HG03064 (cell line): Measurements from ENCODE around the gene CASP10.

ENCODE experiments used
- ATAC-seq: cut with Tn5 transposase; IDR thresholded peaks from one replicate; pipeline ENCODE4 v1.9.1; 2021; ENCODE audit warnings: low read depth; ENCODE audit not compliant: unreplicated experiment

Gene CASP10

DNA sequence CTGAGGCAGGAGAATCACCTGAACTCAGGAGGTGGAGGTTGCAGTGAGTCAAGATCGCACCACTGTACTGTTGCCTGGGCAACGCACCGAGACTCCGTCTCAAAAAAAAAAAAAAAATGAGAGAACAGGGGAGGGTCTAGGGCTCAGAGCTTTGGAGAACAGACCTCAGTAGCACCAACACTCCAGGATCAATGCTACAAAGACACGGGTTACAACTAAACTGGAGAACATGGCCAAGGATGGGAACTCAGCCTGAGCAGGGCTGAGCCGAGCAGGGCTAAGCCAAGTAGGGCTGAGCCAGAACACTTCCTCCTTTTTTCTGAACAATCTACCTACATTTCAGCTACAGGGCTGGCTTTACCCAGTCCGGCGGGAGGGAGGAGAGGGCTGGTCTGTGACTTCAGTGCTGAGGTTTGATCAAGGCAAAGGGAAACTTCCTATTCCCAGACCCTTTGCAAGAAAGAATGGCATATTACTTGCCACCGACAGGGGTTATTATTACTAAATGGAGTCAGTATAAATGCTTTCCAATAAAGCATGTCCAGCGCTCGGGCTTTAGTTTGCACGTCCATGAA lies 74.5 kb downstream of the CASP10 start:
- peak; percentile 36 for ATAC-seq

- ATAC-seq, result peak; percentile 66
Measured at GRCh38 chr2:201257956-201258665, 75.2 kb downstream of the CASP10 start.

GRCh38 chr2:201258666-201259615 lies 76.0 kb downstream of the CASP10 start:
- peak; percentile 0 for ATAC-seq

DNA sequence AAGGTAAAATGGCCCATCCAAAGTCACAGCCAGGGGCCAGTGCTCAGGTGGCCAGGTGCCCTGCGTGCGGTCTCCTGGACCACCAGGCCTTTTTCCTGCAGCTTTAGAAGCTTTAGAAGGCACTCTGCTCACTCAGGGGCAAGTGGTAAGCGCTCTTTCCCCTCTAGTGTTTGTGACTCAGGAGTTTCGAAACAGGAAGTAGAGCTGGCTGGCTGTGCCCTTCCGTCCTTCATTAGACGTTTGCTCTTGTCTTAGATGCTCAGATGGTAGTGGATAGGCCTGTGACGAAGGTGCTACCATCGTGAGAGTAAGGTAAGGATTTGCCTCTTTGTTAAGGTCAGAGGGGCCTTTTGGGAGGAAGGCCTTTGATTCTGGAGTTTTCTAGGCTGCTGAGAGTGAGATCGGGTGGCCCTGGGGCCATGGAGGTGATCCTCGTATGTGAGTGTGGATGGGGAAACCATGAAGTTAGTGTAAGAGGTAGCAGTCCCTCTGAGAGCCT lies 77.4 kb downstream of the CASP10 start, which contains the start of gene CASP8:
TSS of gene CASP8 (plus strand) at position 235 of the 499 bp plus-strand sequence. CDS start 5,951 bp downstream, outside the sequence.
- ATAC-seq, result no peak

GRCh38 chr2:201261471-201261870 lies 78.5 kb downstream of the CASP10 start:
- no peak for ATAC-seq

- no peak for ATAC-seq
Measured at GRCh38 chr2:201261906-201262305, 79.0 kb downstream of the CASP10 start.

DNA sequence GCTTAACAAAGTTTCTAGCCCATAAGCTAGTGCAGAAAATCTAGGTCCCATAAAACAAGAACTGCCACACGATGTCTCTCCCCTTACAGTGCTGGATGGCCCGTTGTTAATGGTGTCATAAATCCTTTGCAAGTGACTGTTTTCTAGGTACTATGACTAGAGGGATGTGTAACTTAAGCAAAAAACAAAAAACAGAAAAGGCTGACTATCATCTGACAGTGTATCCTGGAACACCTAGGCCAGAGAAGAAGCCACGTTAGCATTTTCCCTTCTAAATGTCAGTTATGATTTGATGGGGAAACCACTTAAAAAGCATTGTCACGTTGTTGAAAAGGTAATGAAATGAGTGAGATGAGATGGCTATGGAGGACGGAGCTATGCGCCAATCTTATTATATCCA lies 79.8 kb downstream of the CASP10 start:
- no peak for ATAC-seq

- no peak for ATAC-seq
Measured at GRCh38 chr2:201263779-201264178, 80.8 kb downstream of the CASP10 start.

DNA sequence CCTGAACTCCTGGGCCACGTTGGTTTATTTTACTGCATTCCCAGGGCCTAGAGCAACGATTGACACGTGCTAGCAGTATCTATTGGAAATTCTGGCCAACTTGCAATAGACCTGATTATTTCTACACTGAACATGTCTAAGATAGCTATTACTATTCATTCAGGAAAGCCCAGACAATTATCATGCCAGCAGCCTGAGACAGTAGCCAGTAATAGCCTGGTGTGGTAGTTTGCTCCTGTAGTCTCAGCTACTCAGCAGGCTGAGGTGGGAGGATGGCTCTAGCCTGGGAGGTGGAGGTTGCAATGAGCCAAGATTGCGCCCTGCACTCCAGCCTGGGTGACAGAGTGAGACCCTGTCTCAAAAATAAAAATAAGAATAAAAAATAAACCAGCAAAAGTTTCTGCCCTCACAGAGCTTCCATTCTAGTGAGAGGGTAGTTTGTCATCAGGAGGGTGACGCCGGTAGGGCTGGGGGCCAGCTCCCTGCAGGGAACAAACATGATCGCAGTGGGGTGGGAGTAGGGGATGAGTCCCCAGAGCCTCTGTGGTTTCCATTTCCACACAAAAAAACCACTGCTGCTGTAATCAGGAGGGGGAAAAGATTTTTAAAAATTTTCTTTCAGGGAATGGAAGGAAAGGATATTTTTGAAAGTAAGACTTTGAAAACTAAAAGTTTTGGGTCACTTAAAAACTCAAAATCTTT lies 81.7 kb downstream of the CASP10 start:
- no peak for ATAC-seq

DNA sequence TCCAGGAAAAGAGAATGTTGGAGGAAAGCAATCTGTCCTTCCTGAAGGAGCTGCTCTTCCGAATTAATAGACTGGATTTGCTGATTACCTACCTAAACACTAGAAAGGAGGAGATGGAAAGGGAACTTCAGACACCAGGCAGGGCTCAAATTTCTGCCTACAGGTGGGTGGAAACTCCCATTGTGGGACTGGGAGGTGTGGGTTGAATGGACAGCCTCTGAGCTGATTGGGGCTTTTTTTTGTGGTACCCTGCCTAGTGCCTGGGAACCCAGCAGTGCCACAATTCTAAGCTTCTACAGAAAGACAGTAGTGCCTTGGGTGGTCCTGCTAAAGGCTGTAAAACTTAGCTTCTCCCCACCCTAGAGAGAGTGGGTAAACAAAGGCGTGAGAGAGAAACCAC lies 83.7 kb downstream of the CASP10 start:
- ATAC-seq, result no peak

- ATAC-seq, result no peak
Measured at GRCh38 chr2:201267278-201268030, 84.5 kb downstream of the CASP10 start.

- ATAC-seq, result no peak
Measured at GRCh38 chr2:201269764-201270163, 86.8 kb downstream of the CASP10 start.

- ATAC-seq, result no peak
Measured at GRCh38 chr2:201270293-201271001, 87.5 kb downstream of the CASP10 start.

GRCh38 chr2:201271917-201272316 lies 89.0 kb downstream of the CASP10 start:
- no peak for ATAC-seq

GRCh38 chr2:201273330-201273983 lies 90.5 kb downstream of the CASP10 start:
- no peak for ATAC-seq

GRCh38 chr2:201275069-201275468 lies 92.1 kb downstream of the CASP10 start:
- ATAC-seq, result no peak

- no peak for ATAC-seq
Measured at GRCh38 chr2:201275990-201276389, 93.0 kb downstream of the CASP10 start.

GRCh38 chr2:201276511-201276910 lies 93.6 kb downstream of the CASP10 start:
- no peak for ATAC-seq
